HG03064 (cell line): Measurements from ENCODE around the gene SLPI.

Source experiments
- ATAC-seq: cut with Tn5 transposase; IDR thresholded peaks from one replicate; pipeline ENCODE4 v1.9.1; 2021; ENCODE audit warnings: low read depth; ENCODE audit not compliant: unreplicated experiment

The SLPI gene

GRCh38 chr20:45279992-45280391, 25.6 kb upstream of the SLPI start:
- no peak for ATAC-seq

GRCh38 chr20:45275338-45275737, 21.0 kb upstream of the SLPI start:
- no peak for ATAC-seq

- no peak for ATAC-seq
Measured at GRCh38 chr20:45269754-45270270, 15.4 kb upstream of the SLPI start.

GRCh38 chr20:45269056-45269455, 14.7 kb upstream of the SLPI start:
- ATAC-seq: no peak

GRCh38 chr20:45268531-45268930, 14.2 kb upstream of the SLPI start:
- no peak for ATAC-seq

- ATAC-seq: no peak
Measured at GRCh38 chr20:45266977-45267376, 12.6 kb upstream of the SLPI start.

- no peak for ATAC-seq
Measured at GRCh38 chr20:45263556-45264266, 9.3 kb upstream of the SLPI start.

GRCh38 chr20:45258664-45259063, 4.3 kb upstream of the SLPI start:
- ATAC-seq: no peak

GRCh38 chr20:45258259-45258658, 3.9 kb upstream of the SLPI start:
- ATAC-seq: no peak

GRCh38 chr20:45257711-45258110, 3.3 kb upstream of the SLPI start:
- no peak for ATAC-seq

GRCh38 chr20:45257161-45257560, 2.8 kb upstream of the SLPI start:
- no peak for ATAC-seq

- ATAC-seq: no peak
Measured at GRCh38 chr20:45253261-45253660, 1.1 kb downstream of the SLPI start.

GRCh38 chr20:45251884-45252560, 2.3 kb downstream of the SLPI start:
- no peak for ATAC-seq

- no peak for ATAC-seq
Measured at GRCh38 chr20:45248609-45249008, 5.8 kb downstream of the SLPI start.

GRCh38 chr20:45247865-45248264, 6.5 kb downstream of the SLPI start:
- no peak for ATAC-seq

- no peak for ATAC-seq
Measured at GRCh38 chr20:45246109-45246508, 8.3 kb downstream of the SLPI start.

GRCh38 chr20:45238139-45238538, 16.2 kb downstream of the SLPI start:
- no peak for ATAC-seq

- no peak for ATAC-seq
Measured at GRCh38 chr20:45235995-45236394, 18.4 kb downstream of the SLPI start.

GRCh38 chr20:45230631-45231030, 23.7 kb downstream of the SLPI start:
- no peak for ATAC-seq

- no peak for ATAC-seq
Measured at GRCh38 chr20:45229264-45230056, 24.9 kb downstream of the SLPI start.

- no peak for ATAC-seq
Measured at GRCh38 chr20:45226287-45226686, 28.1 kb downstream of the SLPI start.
